Fibroblast of skin of right quadriceps (primary cell): ENCODE data around the gene MYO1B.

Experiments
- DNase-seq: peaks from one replicate; pipeline ENCODE4 v3.0.0-alpha.2; 2013

Gene MYO1B

DNA sequence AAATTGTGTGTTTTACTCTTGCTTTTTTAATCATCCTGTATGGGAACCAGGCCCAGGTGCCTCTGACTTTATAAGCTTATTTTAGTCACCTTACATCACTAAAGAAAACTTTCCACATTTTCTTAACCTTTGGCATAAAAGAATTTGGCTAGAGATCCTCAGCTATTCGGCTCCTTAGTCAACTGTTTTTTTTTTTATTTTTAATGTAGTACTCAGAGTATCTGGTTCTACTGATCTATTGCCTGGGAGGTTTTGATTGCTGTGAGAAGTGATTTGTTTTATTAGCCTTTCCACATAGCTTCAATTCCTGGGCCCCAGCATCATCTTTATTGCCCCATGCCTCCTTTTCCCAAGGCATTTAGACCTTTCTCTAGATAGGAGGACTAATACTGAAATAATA lies 121.0 kb downstream of the MYO1B start:
- DNase-seq, result peak; percentile 84

DNA sequence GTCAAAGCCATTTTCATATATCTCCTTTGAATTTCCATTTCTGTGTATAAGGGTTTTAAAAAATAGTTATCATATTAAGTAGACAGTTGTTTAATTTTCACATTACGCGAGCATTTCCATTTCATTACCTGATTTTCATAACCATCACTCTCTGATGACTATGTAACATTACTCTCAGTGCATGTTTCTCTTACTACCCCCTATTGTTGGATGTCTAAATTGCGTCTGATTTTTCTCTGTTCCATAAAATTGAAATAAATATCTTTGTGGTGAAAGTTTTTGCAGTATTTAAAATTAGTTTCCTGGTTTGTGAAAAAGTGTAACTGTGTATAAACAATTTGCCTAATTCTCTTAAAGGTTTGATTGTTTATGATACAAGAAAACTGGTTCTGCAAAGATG lies 123.8 kb downstream of the MYO1B start:
- DNase-seq, result no peak

DNA sequence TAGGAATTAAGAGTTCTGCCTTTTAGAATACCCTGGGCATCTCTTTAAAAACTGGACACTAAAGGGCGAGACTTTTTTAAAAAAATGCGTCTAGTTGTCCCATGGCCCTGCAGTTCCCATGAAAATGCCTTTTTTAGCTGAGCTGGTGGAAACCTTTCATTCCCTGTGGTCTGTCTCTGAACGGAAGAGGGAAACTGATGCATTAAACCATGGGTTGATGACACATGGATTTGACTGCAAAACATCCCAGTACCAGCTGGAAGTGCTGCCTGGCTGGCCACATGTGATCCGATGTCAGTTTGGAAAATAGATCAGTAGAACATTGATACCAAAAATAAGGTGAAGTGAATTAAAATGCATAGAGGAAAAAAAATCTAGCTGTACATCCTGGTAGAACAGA lies 129.2 kb downstream of the MYO1B start:
- no peak for DNase-seq

DNA sequence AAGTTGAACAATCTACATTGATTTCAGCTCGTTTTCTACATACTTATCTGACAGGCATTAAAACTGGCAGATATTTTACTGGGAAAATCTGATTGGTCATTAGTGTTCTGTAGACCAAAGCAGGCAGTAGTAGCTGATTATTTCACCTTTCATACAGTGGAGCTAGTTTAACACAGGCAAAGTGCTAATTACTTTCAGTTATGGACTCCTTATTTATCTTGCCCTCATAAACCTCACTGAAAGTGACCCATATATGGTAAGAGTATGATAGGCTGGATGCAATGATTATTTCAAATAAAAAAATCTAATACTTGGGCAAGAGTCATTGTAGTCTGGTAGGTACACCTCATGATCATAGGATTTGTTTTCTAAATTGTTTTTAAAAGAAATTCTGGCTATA lies 129.7 kb downstream of the MYO1B start:
- no peak for DNase-seq

DNA sequence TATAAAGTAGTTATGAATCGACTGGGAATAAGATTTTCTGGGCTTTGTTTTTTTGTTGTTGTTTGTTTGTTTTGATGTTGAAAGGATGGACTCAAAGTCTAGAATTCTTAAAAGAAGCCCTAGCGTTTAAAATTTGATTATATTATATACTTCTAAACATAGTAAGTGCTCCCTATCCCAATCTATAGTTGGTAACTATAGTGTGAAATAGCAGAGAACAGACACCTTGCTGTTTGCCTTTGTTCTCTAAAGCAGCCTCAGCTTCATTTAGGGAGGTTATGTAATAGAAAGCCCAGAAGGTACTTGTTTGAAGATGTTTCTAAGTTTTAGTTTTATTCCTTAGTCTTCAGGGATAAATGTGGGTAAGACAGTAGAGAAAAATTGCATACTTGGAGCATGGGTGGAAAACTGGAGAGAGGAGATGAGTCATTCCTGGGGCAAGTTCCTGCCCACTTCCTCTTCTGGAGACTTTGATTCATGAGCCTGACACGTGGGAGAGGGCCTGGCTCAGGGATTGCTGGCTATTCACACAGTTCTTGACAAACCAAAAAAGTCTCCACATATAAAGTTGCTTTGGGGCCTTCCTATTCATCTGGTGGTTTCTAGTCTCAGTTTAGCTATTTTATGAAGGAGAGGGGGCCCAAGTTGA lies 131.9 kb downstream of the MYO1B start:
- DNase-seq, result peak; percentile 93

DNA sequence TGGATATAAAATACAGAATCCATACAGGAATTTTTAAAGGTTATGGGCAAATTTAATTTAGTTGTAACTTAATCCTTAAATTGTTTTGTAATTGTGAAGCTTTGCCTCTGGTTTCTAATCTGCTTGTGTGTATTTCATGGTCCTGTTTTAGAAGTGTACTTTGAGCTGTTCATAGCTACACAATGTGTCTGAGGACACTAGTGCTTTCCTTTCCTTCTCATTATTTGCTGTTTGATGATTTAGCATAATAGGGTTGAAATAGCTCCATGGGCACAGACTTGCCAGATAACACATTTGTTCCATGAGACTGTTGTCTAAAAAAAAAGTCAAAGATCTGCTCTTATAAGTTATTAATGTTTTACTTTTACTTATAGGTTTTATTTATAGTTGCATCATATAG lies 134.2 kb downstream of the MYO1B start:
- DNase-seq, result no peak

DNA sequence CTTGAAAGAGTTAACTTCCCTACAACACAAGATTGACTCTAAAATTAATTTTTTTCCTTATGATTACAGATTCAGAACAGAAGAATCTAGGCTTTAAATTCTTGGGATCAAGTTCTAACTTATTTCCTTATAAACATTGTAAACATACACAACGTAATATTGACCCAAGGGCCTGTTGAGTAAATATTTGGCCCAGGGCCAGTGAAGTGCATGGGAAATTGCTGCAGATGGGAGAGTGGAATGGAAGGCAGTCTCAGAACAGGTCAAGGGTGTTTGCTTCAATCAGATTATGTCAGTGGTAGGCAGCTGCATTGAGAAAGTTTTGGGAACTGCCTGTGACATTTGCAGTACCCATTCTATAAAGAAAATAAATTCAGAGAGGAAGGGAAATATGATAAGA lies 137.6 kb downstream of the MYO1B start:
- no peak for DNase-seq

DNA sequence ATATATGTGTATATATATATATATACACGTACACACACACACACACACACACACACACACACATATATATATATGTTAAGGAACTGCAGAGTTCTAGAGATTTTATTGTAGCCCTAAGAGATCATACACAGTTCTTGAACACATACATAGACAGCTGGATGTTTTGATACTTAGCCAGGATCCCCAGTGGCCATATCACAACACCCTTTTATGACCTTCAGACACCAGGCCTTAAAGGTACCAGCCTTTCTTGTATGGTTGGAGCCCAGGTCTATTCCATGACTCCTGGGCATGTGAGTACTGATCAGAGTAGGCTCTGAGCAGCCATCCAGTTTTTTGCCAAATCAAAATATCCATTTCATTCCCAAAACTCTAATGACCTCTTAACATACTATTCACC lies 138.3 kb downstream of the MYO1B start:
- DNase-seq, result no peak

DNA sequence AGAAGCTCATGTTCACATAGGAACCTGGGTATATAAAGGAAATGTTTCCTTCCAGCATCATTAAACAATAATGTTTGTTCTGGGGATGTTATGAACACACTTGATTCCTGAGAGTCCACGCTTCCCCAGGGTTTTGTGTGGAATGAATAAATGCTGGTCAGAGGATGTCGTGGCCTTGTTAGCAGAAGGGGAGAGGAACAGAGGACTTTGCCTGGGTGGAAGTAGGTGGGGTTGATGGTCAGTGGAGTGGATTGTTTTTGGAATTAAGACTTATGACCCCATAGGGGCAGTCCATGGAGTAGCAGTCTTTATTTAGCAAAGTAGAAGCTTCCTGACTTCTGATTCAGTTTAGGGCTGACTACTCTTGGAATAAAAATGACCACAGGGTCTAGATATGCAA lies 139.6 kb downstream of the MYO1B start:
- DNase-seq, result no peak

DNA sequence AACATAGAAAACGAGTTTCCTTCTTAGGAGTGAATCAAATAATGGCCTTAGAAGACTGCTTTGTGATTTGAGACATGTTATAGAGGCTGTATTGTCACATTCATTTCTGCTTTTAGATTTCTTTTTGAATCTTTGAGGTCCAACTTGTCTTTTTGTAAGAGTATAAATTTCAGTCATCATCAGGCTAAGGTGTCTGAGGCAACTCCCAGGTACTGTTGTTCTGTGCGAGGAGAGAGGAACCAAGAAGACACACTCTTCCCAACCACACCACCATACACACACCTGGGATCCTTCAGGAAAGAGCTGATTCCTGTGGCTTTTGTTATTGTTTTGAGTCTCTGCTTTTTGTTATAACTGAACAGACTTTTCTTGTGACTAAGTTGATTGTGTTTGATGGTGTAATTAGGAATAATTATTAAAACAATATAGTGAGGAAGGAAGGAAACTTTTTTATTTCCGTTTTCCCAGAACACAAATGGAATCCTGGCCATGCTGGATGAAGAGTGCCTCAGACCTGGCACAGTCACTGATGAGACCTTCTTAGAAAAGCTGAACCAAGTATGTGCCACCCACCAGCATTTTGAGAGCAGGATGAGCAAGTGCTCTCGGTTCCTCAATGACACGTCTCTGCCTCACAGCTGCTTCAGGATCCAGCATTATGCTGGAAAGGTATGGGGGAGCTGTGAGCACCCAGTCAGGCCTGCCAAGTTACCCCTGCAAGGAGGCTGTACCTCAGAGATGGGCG lies 140.4 kb downstream of the MYO1B start:
- peak; percentile 4 for DNase-seq

DNA sequence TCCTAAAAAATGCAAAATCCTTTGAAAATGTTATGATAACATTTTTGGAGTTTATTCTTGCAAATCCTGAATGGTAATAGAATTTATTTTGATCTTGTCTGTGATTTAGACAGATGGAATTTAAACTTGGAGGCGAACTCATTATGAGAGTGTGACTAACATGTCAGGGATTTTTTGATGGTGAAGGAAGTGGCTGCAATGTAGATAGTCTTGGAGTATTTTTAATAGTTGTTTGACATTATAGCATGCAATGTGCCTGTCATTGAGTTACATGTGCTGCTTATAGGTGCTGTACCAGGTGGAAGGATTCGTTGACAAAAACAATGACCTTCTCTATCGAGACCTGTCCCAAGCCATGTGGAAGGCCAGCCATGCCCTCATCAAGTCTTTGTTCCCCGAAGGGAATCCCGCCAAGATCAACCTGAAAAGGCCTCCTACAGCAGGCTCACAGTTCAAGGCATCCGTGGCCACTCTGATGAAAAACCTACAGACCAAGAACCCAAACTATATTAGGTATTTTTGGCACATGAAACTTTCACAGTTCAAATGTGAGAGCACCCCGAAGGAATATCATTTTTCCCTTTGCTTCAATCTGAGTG lies 141.8 kb downstream of the MYO1B start:
- peak; percentile 88 for DNase-seq

DNA sequence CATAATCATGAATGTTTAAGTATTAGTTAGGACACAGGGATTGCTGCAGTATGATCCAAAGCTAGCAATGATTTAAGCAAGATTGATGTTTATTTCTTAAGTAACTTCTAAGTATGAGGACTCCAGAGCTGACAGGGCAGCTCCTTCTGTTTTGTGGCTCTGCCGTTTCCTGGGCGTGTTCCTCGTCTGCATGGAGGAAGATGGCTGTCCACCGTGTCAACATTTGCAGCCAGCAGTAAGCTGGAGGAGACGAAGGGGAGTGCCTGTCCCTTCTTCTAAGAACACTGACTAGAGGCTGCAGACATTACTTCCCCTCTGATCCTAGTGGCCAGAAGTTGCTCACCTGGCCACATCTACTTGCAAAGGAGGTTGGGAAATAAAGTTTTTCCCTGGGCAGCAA lies 144.1 kb downstream of the MYO1B start:
- no peak for DNase-seq

DNA sequence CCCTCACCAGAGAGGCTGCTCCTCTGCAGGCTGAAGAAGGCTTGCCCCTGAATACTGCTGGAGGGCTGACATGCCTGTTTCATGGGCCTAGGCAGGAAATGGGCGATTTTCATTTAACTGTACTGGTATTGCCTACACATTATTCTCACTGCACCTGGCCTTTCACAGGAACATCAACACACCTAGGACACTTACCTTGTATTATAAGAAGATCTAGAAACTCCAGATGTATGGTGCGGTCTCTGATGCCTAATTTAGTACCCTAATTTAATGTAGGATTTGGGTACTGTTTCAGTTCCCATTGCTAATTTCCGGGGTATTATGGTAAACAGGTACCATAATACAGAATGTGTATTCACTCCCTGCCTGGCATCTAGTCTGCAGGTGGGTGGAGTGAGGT lies 146.0 kb downstream of the MYO1B start:
- no peak for DNase-seq

DNA sequence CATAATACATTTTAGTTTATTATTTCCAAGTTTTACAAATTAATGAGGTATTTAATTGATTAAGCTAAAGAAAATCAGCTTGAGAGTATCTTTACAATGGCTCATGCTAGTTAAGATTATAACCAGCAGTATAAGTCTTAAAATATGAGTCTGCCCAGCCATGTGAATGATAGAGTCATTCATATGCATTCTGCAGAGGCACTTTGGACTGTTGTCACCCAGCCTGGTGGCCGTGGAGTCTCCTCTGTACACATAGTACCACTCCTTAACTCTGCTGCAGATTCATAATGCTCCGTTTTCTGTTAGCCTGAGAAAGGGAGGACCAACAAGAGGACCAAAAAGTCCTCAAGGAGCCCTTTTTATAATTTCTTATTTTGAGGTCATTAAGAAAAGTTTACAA lies 148.8 kb downstream of the MYO1B start:
- DNase-seq, result no peak

DNA sequence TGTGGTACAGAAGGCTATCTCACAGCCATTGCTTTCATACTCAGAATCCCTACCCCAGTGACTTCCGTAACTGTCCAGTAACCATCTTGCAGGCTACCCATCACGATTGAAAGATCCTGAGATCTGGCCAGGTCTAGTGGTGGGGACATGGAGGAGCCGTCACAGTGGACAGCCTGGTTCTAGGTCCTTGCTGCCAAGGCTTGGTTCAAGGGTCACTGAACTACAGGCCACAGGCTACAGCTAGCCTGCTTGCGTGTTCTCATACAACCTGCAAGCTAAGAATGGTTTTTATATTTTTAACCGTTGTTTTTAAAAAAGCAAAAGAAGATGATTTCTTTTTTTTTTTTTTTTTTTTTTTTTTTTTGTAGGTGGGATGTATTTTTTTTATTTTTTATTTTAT lies 151.6 kb downstream of the MYO1B start:
- no peak for DNase-seq

DNA sequence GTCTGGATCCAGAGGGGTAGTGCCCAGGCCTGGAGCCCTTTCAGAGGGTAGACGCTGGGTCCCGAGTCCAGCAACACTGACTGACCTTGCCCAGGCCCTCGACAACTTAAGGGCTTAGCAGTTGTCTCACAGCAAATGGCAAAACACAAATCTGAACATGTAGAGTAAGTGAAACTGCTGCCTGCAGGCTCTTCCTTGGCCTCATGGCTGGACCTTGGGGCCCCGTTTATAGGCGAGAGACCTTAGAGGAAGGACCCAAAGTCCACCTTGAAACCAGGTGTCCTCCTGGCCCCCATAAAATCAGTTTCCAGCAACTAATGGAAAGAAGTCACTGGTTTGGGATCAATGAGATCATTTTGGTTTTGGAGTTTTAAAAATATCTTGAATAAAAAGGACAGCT lies 154.4 kb downstream of the MYO1B start:
- no peak for DNase-seq

DNA sequence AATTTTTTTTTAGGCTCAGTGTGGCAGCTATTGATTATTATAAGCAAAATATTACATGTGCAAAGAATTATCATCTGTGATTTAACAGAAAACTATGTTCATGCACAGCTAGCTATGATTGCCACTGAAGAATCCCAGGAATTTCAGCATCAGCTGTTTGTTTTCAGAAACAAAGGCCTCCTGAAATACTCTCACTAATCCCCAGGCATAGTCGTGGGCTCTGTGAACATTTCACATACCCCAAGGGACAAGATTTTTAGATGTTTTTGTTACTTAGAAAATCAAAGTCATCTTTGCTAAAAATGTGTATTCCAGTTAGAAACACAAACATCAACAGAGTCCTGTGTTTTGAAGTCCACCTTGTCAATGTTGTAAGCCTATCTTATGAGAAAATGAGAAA lies 156.1 kb downstream of the MYO1B start:
- peak; percentile 84 for DNase-seq

DNA sequence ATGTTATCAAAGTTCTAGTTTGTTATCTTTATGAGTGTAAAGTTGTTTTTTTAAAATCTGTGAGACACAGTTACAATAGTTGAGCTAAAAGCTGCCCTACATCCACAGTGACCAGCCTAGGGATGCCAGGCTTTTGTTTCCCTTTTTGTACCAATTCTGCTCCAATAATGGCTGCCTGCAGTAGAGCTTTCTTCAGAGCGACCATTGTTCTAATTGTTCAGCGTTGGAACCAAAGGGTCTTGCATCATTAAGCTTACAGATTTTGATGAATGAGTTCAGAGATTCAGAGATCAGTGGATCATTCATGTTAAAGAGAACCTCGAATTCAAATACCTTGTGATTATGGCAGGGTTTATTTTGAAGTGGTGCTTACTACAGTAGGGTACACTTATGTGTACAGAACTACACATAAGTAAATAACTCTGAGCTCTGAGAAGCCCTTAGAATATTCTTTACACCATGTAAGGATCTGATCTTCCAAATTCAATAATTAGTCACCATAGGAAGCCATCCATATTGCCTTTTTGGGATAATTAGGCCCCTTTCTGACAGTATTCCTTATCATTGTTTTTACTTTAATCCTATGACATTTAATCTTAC lies 157.9 kb downstream of the MYO1B start:
- no peak for DNase-seq

DNA sequence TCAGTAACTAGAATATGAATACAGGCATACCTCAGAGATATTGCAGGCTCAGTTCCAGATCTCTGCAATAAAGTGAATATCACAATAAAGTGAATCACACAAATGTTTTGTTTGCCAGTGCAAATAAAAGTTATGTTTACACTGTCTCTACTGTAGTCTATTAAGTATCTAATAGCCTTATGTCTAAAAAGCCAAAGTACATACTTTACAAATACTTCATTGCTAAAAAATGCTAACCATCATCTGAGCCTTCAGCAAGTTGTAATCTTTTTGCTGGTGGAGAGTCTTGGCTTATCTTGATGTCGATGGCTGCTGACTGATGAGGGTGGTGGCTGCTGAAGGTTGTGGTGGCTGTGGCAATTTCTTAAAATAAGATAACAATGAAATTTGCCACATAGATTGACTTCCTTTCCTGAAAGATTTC lies 159.4 kb downstream of the MYO1B start:
- DNase-seq, result peak; percentile 51

DNA sequence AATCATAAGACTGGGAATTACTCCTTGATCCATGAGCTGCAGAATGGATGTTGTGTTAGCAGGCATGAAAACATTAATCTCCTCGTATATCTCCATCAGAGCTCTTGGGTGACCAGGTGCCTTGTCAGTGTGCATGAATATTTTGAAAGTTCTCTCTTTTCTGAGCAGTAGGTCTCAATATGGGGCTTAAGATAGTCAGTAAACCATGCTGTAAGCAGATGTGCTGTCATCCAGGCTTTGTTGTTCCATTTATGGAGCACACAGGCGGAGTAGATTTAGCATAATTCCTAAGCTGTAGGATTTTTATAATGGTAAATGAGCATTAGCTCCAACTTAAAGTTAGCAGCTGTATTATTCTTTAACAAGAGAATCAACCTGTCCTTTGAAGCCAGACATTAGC lies 160.3 kb downstream of the MYO1B start:
- DNase-seq, result no peak

DNA sequence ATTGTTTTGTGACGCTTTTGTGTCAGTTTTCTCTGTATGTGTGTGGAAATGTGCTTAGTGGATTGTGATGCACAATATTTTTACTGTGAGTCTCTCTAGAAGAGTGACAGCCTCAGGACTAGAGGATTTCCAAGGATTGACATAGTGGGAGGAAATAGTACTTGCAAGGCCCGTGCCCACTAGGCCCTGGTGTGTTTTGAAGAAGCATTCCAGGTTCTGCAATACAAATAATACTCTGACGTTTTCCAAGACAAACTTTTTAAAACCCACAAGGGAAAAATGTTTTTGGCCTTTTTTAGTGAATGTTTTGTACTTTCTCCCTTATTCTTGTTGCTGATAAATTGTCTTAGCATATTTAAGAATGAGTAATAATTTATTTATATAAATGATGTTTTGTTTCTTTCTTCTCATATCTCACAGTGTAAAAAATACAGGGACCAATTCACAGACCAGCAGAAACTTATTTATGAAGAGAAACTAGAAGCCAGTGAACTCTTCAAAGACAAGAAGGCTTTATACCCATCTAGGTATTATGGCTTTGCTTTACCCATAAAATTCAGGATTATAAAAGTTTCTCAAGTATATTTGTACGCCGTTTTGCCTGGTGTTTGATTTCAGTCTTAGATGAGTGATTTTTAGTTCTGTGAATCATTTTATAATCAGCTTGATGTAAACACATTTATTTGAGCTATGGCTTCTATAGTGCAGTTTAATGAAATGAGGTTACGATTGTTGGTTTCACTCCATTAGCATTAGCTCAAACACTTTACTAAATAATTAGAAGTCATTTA lies 165.6 kb downstream of the MYO1B start:
- DNase-seq, result no peak

DNA sequence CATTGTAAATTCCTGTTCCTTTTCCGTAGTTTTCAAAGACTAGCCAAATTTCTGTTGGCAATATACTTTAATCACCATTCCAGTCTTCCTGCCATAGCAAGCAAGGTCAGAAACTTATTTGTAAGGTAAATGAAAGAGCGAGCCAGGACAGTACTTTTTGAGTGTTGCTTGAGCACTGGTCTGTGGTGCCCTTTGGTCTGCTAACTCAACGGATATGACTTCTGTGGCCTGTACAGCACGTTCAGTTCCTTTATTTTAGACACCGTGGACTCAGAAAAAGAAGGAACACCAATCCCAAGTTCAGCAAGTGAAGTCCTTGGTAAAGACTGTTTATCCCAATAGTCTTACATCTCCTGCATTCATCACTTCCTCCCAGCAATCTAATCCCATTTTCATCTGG lies 166.3 kb downstream of the MYO1B start:
- no peak for DNase-seq

DNA sequence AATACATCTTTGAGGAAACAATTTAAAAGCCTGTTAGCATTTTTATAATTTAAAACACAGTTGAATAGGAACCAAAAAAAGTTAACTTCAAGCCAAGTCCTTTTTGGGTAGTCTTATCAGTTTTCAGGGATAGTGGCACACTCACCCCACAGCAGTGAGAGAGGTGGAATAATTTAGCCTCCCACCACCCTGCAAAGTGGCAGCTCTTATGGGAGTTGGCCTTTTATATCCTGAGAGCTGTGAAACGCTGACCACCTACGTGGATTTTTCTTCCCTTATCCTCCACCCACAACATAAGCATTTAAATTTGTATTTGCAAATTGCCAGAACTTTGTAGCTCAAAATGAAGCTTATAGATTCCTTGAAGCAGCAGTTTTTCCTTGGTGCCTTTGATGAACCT lies 167.1 kb downstream of the MYO1B start:
- DNase-seq, result no peak
